HCT116 (cell line): ENCODE measurements around the gene PYGO2. TPM values are rescaled to one million over a fixed set of nuclear protein-coding genes. Genes with fewer than 3 reads are reported as not detected.

Experiments
- ATAC-seq: fragments of 200-7000 bp; cut with Tn5 transposase; 2 replicates; pipeline ENCODE4 v1.9.1; 2020; ENCODE audit warnings: mild to moderate bottlenecking, moderate library complexity
- BruUV-seq: library from RNA; stranded (reverse); fragments of 400-500 nt; replicated peaks from 2 replicates; lab custom pipeline; 2021; lab: Mats Ljungman, UMichigan
- CTCF ChIA-PET: fragments of 300-600 bp; sonication (Branson Sonifier 250); formaldehyde crosslinking; loops from one replicate; lab custom pipeline; 2021; ENCODE audit warnings: antibody characterized with exemption; lab: Charles Lee
- POLR2A ChIA-PET: fragments of 300-600, 350-600 bp; sonication (Branson Sonifier 250); formaldehyde crosslinking; loops from one replicate; lab custom pipeline; 2021; ENCODE audit warnings: antibody characterized with exemption; lab: Charles Lee
- RAD21 ChIA-PET, 2 experiments: fragments of 300-600 bp; sonication (Branson Sonifier 250); formaldehyde crosslinking; loops; one replicate each; lab custom pipeline; 2023; ENCODE audit warnings: low total read pairs in 2 of 2; ENCODE audit not compliant: uncharacterized antibody in 2 of 2, unreplicated experiment in 2 of 2, low non-redundant PET in 1 of 2; lab: Charles Lee
- DNase-seq: peaks from one replicate; pipeline ENCODE4 v3.0.0-alpha.2; 2010; ENCODE audit warnings: low read depth, low spot score
- H2AFZ ChIP-seq: fragments of 200-600 bp; shearing (Covaris generic), sonication (generic); 2 replicates; pipeline ENCODE4 v1.6.1; 2017; ENCODE audit warnings: low read depth, mixed run types, mixed read lengths, antibody characterized with exemption, low read length; ENCODE audit not compliant: poor library complexity, severe bottlenecking
- H3K27ac ChIP-seq: 2 replicates; pipeline ENCODE4 v1.5.1; 2012; ENCODE audit warnings: low read depth, low read length
- H3K27me3 ChIP-seq: fragments of 200-600 bp; sonication (generic); 2 replicates; pipeline ENCODE4 v1.6.1; 2016; ENCODE audit warnings: mixed run types, low read length, mixed read lengths; ENCODE audit not compliant: insufficient read depth
- H3K36me3 ChIP-seq, 2 experiments: fragments of 200-500 bp in 1 of 2; fragments of 200-600 bp in 1 of 2; sonication (Bioruptor generic) in 1 of 2; sonication (generic) in 1 of 2; 2 replicates each; pipeline versions ENCODE4 v1.5.1 to v1.6.1; 2014 to 2016; ENCODE audit warnings: low read length in 2 of 2, inconsistent platforms in 1 of 2, mixed read lengths in 1 of 2, mixed run types in 1 of 2; ENCODE audit not compliant: insufficient read depth in 2 of 2, control insufficient read depth in 1 of 2
- H3K4me1 ChIP-seq, 2 experiments: fragments of 200-600 bp in 1 of 2; sonication (generic) in 1 of 2; 2 replicates each; pipeline versions ENCODE4 v1.5.1 to v1.6.1; 2012 to 2017; ENCODE audit warnings: low read length in 2 of 2, inconsistent platforms in 1 of 2, mild to moderate bottlenecking in 1 of 2, mixed read lengths in 1 of 2, mixed run types in 1 of 2, moderate library complexity in 1 of 2; ENCODE audit not compliant: insufficient read depth in 2 of 2, control insufficient read depth in 1 of 2
- H3K4me2 ChIP-seq: fragments of 200-600 bp; sonication (generic); 2 replicates; pipeline ENCODE4 v1.6.1; 2017; ENCODE audit warnings: mixed run types, low read length, mixed read lengths
- H3K4me3 ChIP-seq, 2 experiments: fragments of 200-600 bp in 1 of 2; sonication (generic) in 1 of 2; replicated peaks in 1 of 2; 2 replicates each; pipeline ENCODE4 v1.5.1; 2011 to 2016; ENCODE audit warnings: low read length in 2 of 2, control low read depth in 1 of 2, low read depth in 1 of 2, mild to moderate bottlenecking in 1 of 2, mixed read lengths in 1 of 2, mixed run types in 1 of 2
- H3K79me2 ChIP-seq: fragments of 200-600 bp; sonication (generic); 2 replicates; pipeline ENCODE4 v1.6.1; 2017; ENCODE audit warnings: mild to moderate bottlenecking, mixed run types, low read length, moderate library complexity, mixed read lengths; ENCODE audit not compliant: insufficient read depth
- H3K9ac ChIP-seq: fragments of 200-600 bp; sonication (generic); 2 replicates; pipeline ENCODE4 v1.6.1; 2016; ENCODE audit warnings: low read length, mixed read lengths
- H3K9me2 ChIP-seq: fragments of 200-600 bp; sonication (generic), shearing (Covaris generic); 2 replicates; pipeline ENCODE4 v1.6.1; 2017; ENCODE audit warnings: mixed run types, mild to moderate bottlenecking, moderate library complexity; ENCODE audit not compliant: insufficient read depth
- H3K9me3 ChIP-seq, 2 experiments: fragments of 200-500 bp in 1 of 2; fragments of 200-600 bp in 1 of 2; sonication (Bioruptor generic) in 1 of 2; sonication (generic) in 1 of 2; 2 replicates each; pipeline ENCODE4 v1.6.1; 2014 to 2017; ENCODE audit warnings: low read length in 2 of 2, mixed read lengths in 2 of 2, inconsistent platforms in 1 of 2, low read depth in 1 of 2, mild to moderate bottlenecking in 1 of 2, mixed run types in 1 of 2, moderate library complexity in 1 of 2; ENCODE audit not compliant: control insufficient read depth in 1 of 2, insufficient read depth in 1 of 2
- H4K20me1 ChIP-seq: fragments of 200-600 bp; sonication (generic), shearing (Covaris generic); 2 replicates; pipeline ENCODE4 v1.6.1; 2017; ENCODE audit warnings: mixed run types, mild to moderate bottlenecking, moderate library complexity; ENCODE audit not compliant: insufficient read depth
- ATF3 ChIP-seq: IDR thresholded peaks from 2 replicates; pipeline ENCODE4 v1.6.1; 2012
- EZH2phosphoT487 ChIP-seq: fragments of 200-600 bp; IDR thresholded peaks from 2 replicates; pipeline ENCODE4 v1.6.1; 2018; ENCODE audit warnings: antibody characterized with exemption, borderline replicate concordance
- FOSL1 ChIP-seq: IDR thresholded peaks from 2 replicates; pipeline ENCODE4 v1.6.1; 2012; ENCODE audit warnings: low read depth
- POLR2A ChIP-seq: IDR thresholded peaks from 2 replicates; pipeline ENCODE4 v1.7.0; 2011; ENCODE audit warnings: borderline replicate concordance; ENCODE audit not compliant: insufficient read depth, insufficient read length; ENCODE audit errors: extremely low read depth
- RAD21 ChIP-seq: IDR thresholded peaks from 2 replicates; pipeline ENCODE4 v1.6.1; 2012; ENCODE audit warnings: low read depth, mild to moderate bottlenecking
- SIN3A ChIP-seq: IDR thresholded peaks from 2 replicates; pipeline ENCODE4 v1.6.1; 2012; ENCODE audit warnings: low read depth
- SRF ChIP-seq: IDR thresholded peaks from 2 replicates; pipeline ENCODE4 v1.6.1; 2012; ENCODE audit warnings: low read depth
- TCF7L2 ChIP-seq: IDR thresholded peaks from 2 replicates; pipeline ENCODE4 v1.7.0; 2011; ENCODE audit warnings: borderline replicate concordance, inconsistent platforms; ENCODE audit not compliant: insufficient read depth, insufficient read length; ENCODE audit errors: extremely low read depth
- ZFX ChIP-seq: fragments of 450-650 bp; IDR thresholded peaks from 2 replicates; pipeline ENCODE4 v1.6.1; 2017
- intact Hi-C: fragments of 100-400 bp; cut with micrococcal nuclease; formaldehyde crosslinking; loops from 2 replicates; pipeline ENCODE4 v1.10.0; 2022
- total RNA-seq: library from RNA; stranded (reverse); gene quantifications from one replicate; pipeline ENCODE4 v1.2.1, GENCODE V29; 2021; ENCODE audit not compliant: unreplicated experiment

The PYGO2 gene
- total RNA-seq, 1 experiment from 2014 or later, result 37.2 TPM

GRCh38 chr1:155009742-155010141 is 48.2 kb upstream of the PYGO2 start:
- no TSS peak for BruUV-seq

GRCh38 chr1:155009221-155009711 is 47.7 kb upstream of the PYGO2 start:
- no peak overlapping the region for H3K4me3 ChIP-seq
- TF ChIP-seq RAD21 (no peak), ZFX (no peak), EZH2phosphoT487 (no peak), SIN3A (no peak)
- H3K27ac ChIP-seq, result no peak overlapping the region
- POLR2A ChIA-PET, result no interaction called here
- H3K4me2 ChIP-seq, result no peak overlapping the region
- no peak for DNase-seq
- no peak for ATAC-seq
- peaks cover 6 to 7% of the 10 kb centered on the region in 2 experiments; a peak in 3 of 4 replicates for H3K36me3 ChIP-seq
- H4K20me1 ChIP-seq, result no peaks in the 10 kb centered on the region
- no TSS peak for BruUV-seq
- H3K79me2 ChIP-seq, result peaks cover 85% of the 10 kb centered on the region
- peaks cover 18 to 80% of the 10 kb centered on the region in 2 experiments for H3K4me1 ChIP-seq
- no peaks in the 10 kb centered on the region for H3K9me2 ChIP-seq
- intact Hi-C loops, result no loop called here
- CTCF ChIA-PET, result no interaction called here
- H3K27me3 ChIP-seq, result no peaks in the 10 kb centered on the region
- RAD21 ChIA-PET, result no interaction called here
- no peak overlapping the region for H3K9ac ChIP-seq
- H3K9me3 ChIP-seq, result no peaks in the 10 kb centered on the region
- H2AFZ ChIP-seq, result no peak overlapping the region

More at GRCh38 chr1:155009742-155010141, 48.2 kb upstream of the PYGO2 start:
- no peaks in the 10 kb centered on the region for H4K20me1 ChIP-seq
- ChIA-PET CTCF (no interaction called here), RAD21 (interaction anchor here in 1 of 2 experiments (1.1 kb wide), 1 partner anchor 34 kb away, joined by 4 read pairs; no protein-coding TSS in a partner anchor), POLR2A (no interaction called here)
- no peak overlapping the region for H3K4me2 ChIP-seq
- no peak overlapping the region for H3K4me3 ChIP-seq
- H3K27me3 ChIP-seq, result no peaks in the 10 kb centered on the region
- peaks cover 81% of the 10 kb centered on the region for H3K79me2 ChIP-seq
- no peak overlapping the region for H3K27ac ChIP-seq
- no peaks in the 10 kb centered on the region for H3K9me3 ChIP-seq
- no peak for ATAC-seq
- no peaks in the 10 kb centered on the region for H3K9me2 ChIP-seq
- H3K4me1 ChIP-seq, result peaks cover 14 to 75% of the 10 kb centered on the region in 2 experiments
- no peak overlapping the region for H3K9ac ChIP-seq
- no peak for DNase-seq
- peaks cover 7 to 9% of the 10 kb centered on the region in 2 experiments; a peak in 3 of 4 replicates for H3K36me3 ChIP-seq
- no peak overlapping the region for H2AFZ ChIP-seq
- TF ChIP-seq POLR2A (no peak), EZH2phosphoT487 (no peak), FOSL1 (no peak), SRF (no peak), ATF3 (no peak), TCF7L2 (no peak)
- intact Hi-C loops, result no loop called here
